Colonic mucosa (tissue), 4 donors: Measurements from ENCODE around the gene CCSER1. TPM values are rescaled to one million over a fixed set of nuclear protein-coding genes. Genes with fewer than 3 reads are reported as not detected.
"Not testable (repeated sequence)": the region's sequence is repeated elsewhere in the genome, so short reads cannot be mapped to it uniquely, and the experiment has no call there.

Experiments
- DNase-seq: peaks from one replicate; pipeline ENCODE4 v3.0.0-alpha.2; 2020
- H3K27ac ChIP-seq: fragments of 200-600 bp; one replicate; pipeline ENCODE4 v1.8.0; 2021
- H3K27me3 ChIP-seq: fragments of 200-600 bp; one replicate; pipeline ENCODE4 v1.8.0; 2021
- H3K36me3 ChIP-seq: fragments of 200-600 bp; one replicate; pipeline ENCODE4 v1.8.0; 2021
- H3K4me1 ChIP-seq: fragments of 200-600 bp; one replicate; pipeline ENCODE4 v1.8.0; 2021; ENCODE audit warnings: mild to moderate bottlenecking
- H3K4me3 ChIP-seq: fragments of 200-600 bp; one replicate; pipeline ENCODE4 v1.8.0; 2021
- H3K9ac ChIP-seq, 2 donors: one replicate each; pipeline ENCODE4 v1.7.0; 2013; ENCODE audit warnings: control low read depth in 2 of 2, low read depth in 2 of 2, low read length in 2 of 2
- H3K9me3 ChIP-seq: fragments of 200-600 bp; one replicate; pipeline ENCODE4 v1.8.0; 2021
- CTCF ChIP-seq: fragments of 200-600 bp; IDR thresholded peaks from one replicate; pipeline ENCODE4 v1.8.0; 2022; ENCODE audit warnings: antibody characterized with exemption, mild to moderate bottlenecking
- intact Hi-C: fragments of 100-400 bp; cut with DNase I; formaldehyde crosslinking; loops from one replicate; pipeline ENCODE4 v1.14.1; 2022
- total RNA-seq, 2 donors: library from RNA; stranded (reverse); fragmentation: NEBNext Ultra II Directional in 1 of 2; extraction: Animal tissue kit (Norgen Biotek cat#: 25700) in 1 of 2; gene quantifications; one replicate each; pipeline ENCODE4 v1.2.1, GENCODE V29; 2021
- donor health status: healthy.
- donor health status: DM: no; HTN: no; CAD: no.
- donor health status: DM: no; HTN: no; CAD: no.

The CCSER1 gene
- total RNA-seq, 2 donors from 2014 or later, result 11.2 to 13.4 TPM

GRCh38 chr4:91601401-91601800, 1474.2 kb downstream of the CCSER1 start:
- Histone ChIP-seq H3K9me3 (no peaks in the 10 kb centered on the region), H3K4me3 (no peak overlapping the region), H3K27me3 (no peaks in the 10 kb centered on the region), H3K36me3 (no peaks in the 10 kb centered on the region), H3K9ac (no peak overlapping the region), H3K27ac (no peak overlapping the region), H3K4me1 (no peaks in the 10 kb centered on the region)
- intact Hi-C loops, result no loop called here
- DNase-seq, result no peak
- TF ChIP-seq CTCF, result no peak

- intact Hi-C loops, result no loop called here
- no peak overlapping the region for H3K27ac ChIP-seq
- H3K4me1 ChIP-seq, result no peaks in the 10 kb centered on the region
- no peak overlapping the region for H3K4me3 ChIP-seq
- no peak overlapping the region for H3K9ac ChIP-seq
- H3K27me3 ChIP-seq, result no peaks in the 10 kb centered on the region
- H3K9me3 ChIP-seq, result no peaks in the 10 kb centered on the region
- H3K36me3 ChIP-seq, result no peaks in the 10 kb centered on the region
- TF ChIP-seq CTCF, result no peak
- DNase-seq, result no peak
Observed at GRCh38 chr4:91611782-91612181, 1484.6 kb downstream of the CCSER1 start.

- no peak for TF ChIP-seq CTCF
- no peak for DNase-seq
- no peak overlapping the region for H3K9ac ChIP-seq
- intact Hi-C loops, result no loop called here
- no peaks in the 10 kb centered on the region for H3K36me3 ChIP-seq
- H3K4me1 ChIP-seq, result no peaks in the 10 kb centered on the region
- no peak overlapping the region for H3K27ac ChIP-seq
- no peaks in the 10 kb centered on the region for H3K9me3 ChIP-seq
- H3K4me3 ChIP-seq, result no peak overlapping the region
- no peaks in the 10 kb centered on the region for H3K27me3 ChIP-seq
Observed at GRCh38 chr4:91620952-91621351, 1493.8 kb downstream of the CCSER1 start.

- Histone ChIP-seq H3K9ac (no peak overlapping the region), H3K27ac (no peak overlapping the region), H3K9me3 (no peaks in the 10 kb centered on the region), H3K4me3 (no peak overlapping the region), H3K36me3 (no peaks in the 10 kb centered on the region), H3K27me3 (no peaks in the 10 kb centered on the region), H3K4me1 (no peaks in the 10 kb centered on the region)
- intact Hi-C loops, result no loop called here
- no peak for TF ChIP-seq CTCF
- DNase-seq, result no peak
Observed at GRCh38 chr4:91621446-91621845, 1494.3 kb downstream of the CCSER1 start.

- intact Hi-C loops, result no loop called here
- Histone ChIP-seq H3K4me3 (no peak overlapping the region), H3K27me3 (no peaks in the 10 kb centered on the region), H3K9ac (no peak overlapping the region), H3K4me1 (no peaks in the 10 kb centered on the region), H3K36me3 (no peaks in the 10 kb centered on the region), H3K27ac (no peak overlapping the region), H3K9me3 (no peaks in the 10 kb centered on the region)
- no peak for TF ChIP-seq CTCF
- DNase-seq, result no peak
Observed at GRCh38 chr4:91622925-91623602, 1495.9 kb downstream of the CCSER1 start.

- H3K4me3 ChIP-seq, H3K36me3 ChIP-seq, intact Hi-C loops, H3K27ac ChIP-seq, H3K9me3 ChIP-seq, DNase-seq, H3K9ac ChIP-seq, H3K27me3 ChIP-seq, H3K4me1 ChIP-seq: not testable (repeated sequence)
Observed at GRCh38 chr4:91623603-91623967, 1496.4 kb downstream of the CCSER1 start.
